Small intestine (tissue), 7 donors: ENCODE results near the gene FXYD3. TPM values are rescaled to one million over a fixed set of nuclear protein-coding genes. Genes with fewer than 3 reads are reported as not detected.
A peak's percentile ranks its signal among the peaks of the same experiment; 100 is the strongest.

ENCODE experiments used
- DNase-seq, 2 donors: peaks; one replicate each; pipeline versions ENCODE4 v3.0.0 to v3.0.0-alpha.2; 2013
- FAIRE-seq: peaks from 2 replicates; lab custom pipeline; 2012; peaks lifted over from hg19 to GRCh38; lab: Jason Lieb, UNC
- H3K27ac ChIP-seq, 3 donors: one replicate each; pipeline ENCODE4 v1.5.1; 2013; ENCODE audit warnings: low read length in 2 of 3, mild to moderate bottlenecking in 2 of 3, control low read depth in 1 of 3, inconsistent platforms in 1 of 3, low read depth in 1 of 3, moderate library complexity in 1 of 3
- H3K27me3 ChIP-seq, 3 donors: one replicate each; pipeline ENCODE4 v1.6.1; 2013; ENCODE audit warnings: low read length in 3 of 3, inconsistent platforms in 1 of 3; ENCODE audit not compliant: control insufficient read depth in 3 of 3, insufficient read depth in 3 of 3
- H3K36me3 ChIP-seq, 3 donors: one replicate each; pipeline ENCODE4 v1.6.1; 2013; ENCODE audit warnings: low read length in 3 of 3, inconsistent platforms in 1 of 3, low read depth in 1 of 3, mild to moderate bottlenecking in 1 of 3, moderate library complexity in 1 of 3; ENCODE audit not compliant: control insufficient read depth in 3 of 3, insufficient read depth in 2 of 3
- H3K4me1 ChIP-seq, 3 donors: one replicate each; pipeline ENCODE4 v1.6.1; 2013; ENCODE audit warnings: low read length in 2 of 3, inconsistent platforms in 1 of 3, low read depth in 1 of 3, mild to moderate bottlenecking in 1 of 3, moderate library complexity in 1 of 3; ENCODE audit not compliant: control insufficient read depth in 3 of 3, insufficient read depth in 2 of 3
- H3K4me3 ChIP-seq, 3 donors: one replicate each; pipeline ENCODE4 v1.5.1; 2013; ENCODE audit warnings: low read length in 3 of 3, control low read depth in 1 of 3, inconsistent platforms in 1 of 3, low read depth in 1 of 3, mild to moderate bottlenecking in 1 of 3, moderate library complexity in 1 of 3
- H3K9me3 ChIP-seq, 2 donors: one replicate each; pipeline ENCODE4 v1.6.1; 2013; ENCODE audit warnings: low read depth in 1 of 2, low read length in 1 of 2; ENCODE audit not compliant: control insufficient read depth in 2 of 2, insufficient read depth in 1 of 2
- WGBS, 3 donors: extraction: QIAGEN DNeasy Blood & Tissue Kit; methylation state at CpG; one replicate each; pipeline ENCODE4 v1.1.7; 2013; 5-methylcytosine and 5-hydroxymethylcytosine counted together
- polyA plus RNA-seq, 4 donors: library from polyadenylated mRNA; stranded (reverse) in 3 of 4; unstranded in 1 of 4; fragments of 200-250 nt in 3 of 4; fragments of 120-200 nt in 1 of 4; gene quantifications; one replicate each; pipeline versions ENCODE4 v1.2.1 to v1.2.3, GENCODE V29; 2013
- donor health status: healthy with polysubstance abuse.
- donor health status: control.
- donor health status: control.
- donor health status: Bipolar disorder and iron deficiency.
- donor health status: healthy.

FXYD3 gene
- polyA plus RNA-seq, 4 donors = 72.7 to 803 (median 118) TPM

DNA sequence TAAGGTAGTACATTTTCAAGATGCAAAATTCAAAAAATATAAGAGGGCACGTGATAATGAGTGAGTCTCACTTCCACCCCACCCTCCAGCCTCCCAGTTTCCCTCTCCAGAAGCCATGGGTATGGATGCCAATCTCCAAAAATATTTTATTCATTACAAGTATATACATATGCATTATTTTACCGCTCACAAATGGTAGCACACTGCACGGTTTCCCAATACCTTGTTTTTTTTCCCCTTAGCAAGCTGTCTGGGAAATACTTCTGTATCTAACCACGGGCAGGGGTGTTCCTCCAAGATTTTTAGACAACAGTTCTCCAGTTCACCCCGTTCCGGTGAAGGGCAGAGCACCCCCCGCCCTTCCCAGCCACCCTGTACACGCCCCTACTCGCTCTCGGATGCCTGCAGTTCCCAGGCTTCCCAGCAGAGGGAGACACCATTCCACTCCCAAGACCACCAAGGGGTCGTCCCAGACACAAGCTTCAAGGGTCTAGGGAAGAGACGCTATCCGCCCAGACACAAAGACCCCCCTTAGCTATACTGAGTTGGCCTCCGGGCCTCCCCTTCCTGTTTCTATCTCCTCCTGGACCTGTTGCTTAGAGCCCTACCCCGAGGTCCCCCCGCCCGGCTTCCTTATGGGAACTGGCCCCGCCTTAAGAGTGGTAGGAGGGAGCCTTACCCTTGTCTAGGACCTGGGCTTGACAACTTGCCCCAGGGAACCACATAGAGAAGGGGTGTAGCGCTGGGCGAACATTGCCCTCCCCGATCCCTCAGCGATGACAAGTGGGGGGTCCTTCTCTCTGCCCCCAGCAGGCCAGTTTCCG, 1.1 kb upstream of the FXYD3 start:
- FAIRE-seq (no peak), DNase-seq (peak; percentile 45 to 92)
- Histone ChIP-seq H3K27ac (peak overlapping the region; percentile 24 to 90 (median 28)), H3K9me3 (no peaks in the 10 kb centered on the region), H3K4me1 (peaks cover 0 to 22% (median 0%) of the 10 kb centered on the region in 3 donors), H3K4me3 (peak overlapping the region in 2 of 3 donors; percentile 16 to 62), H3K27me3 (no peaks in the 10 kb centered on the region), H3K36me3 (peaks cover 0 to 16% (median 0%) of the 10 kb centered on the region in 3 donors)
- WGBS, 3 donors = 8 to 10% (median 8%) methylated on average over 23 of the region's 23 CpGs

GRCh38 chr19:35116072-35116801, 614 bp downstream of the FXYD3 start:
- DNase-seq = peak; percentile 77 to 85
- WGBS, 3 donors = 20 to 58% (median 36%) methylated on average over 13 of the region's 13 CpGs
- no peaks in the 10 kb centered on the region for H3K9me3 ChIP-seq
- H3K4me1 ChIP-seq = peaks cover 0 to 28% (median 2%) of the 10 kb centered on the region in 3 donors
- H3K27ac ChIP-seq = peak overlapping the region; percentile 28 to 90 (median 67)
- peak overlapping the region; percentile 37 to 62 (median 41) for H3K4me3 ChIP-seq
- no peaks in the 10 kb centered on the region for H3K27me3 ChIP-seq
- no peak for FAIRE-seq
- peaks cover 0 to 33% (median 0%) of the 10 kb centered on the region in 3 donors for H3K36me3 ChIP-seq

GRCh38 chr19:35117116-35117515, 1.5 kb downstream of the FXYD3 start:
- FAIRE-seq (no peak), DNase-seq (no peak)
- Histone ChIP-seq H3K36me3 (peaks cover 0 to 39% (median 0%) of the 10 kb centered on the region in 3 donors), H3K4me1 (peaks cover 0 to 31% (median 2%) of the 10 kb centered on the region in 3 donors), H3K27me3 (no peaks in the 10 kb centered on the region), H3K27ac (peak overlapping the region; percentile 28 to 90 (median 65)), H3K9me3 (no peaks in the 10 kb centered on the region), H3K4me3 (peak overlapping the region; percentile 37 to 62 (median 41))
- 46 to 82% (median 65%) methylated on average over 8 of the region's 8 CpGs for WGBS, 3 donors

DNA sequence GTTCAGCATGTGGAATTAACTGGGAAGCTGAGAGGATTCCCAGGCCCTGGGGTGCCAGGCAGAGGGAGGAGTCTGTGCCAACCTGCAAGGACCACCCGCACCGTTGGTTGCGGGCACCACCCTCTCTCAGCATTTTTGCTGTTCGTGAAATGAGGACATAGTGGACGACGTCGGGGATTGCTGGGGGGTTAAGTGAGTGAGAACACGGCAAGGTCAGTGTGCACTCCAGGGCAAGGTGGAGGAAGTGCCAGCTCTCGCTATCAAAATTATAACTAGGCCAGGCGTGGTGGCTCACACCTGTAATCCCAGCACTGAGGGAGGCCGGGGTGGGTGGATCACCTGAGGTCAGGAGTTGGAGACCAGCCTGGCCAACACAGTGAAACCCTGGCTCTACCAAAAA, 2.2 kb downstream of the FXYD3 start:
- Histone ChIP-seq H3K4me3 (peak overlapping the region in 2 of 3 donors; percentile 37 to 62), H3K27me3 (no peaks in the 10 kb centered on the region), H3K4me1 (peaks cover 0 to 34% (median 2%) of the 10 kb centered on the region in 3 donors), H3K9me3 (no peaks in the 10 kb centered on the region), H3K36me3 (peaks cover 0 to 45% (median 0%) of the 10 kb centered on the region in 3 donors), H3K27ac (peak overlapping the region; percentile 0 to 43 (median 33))
- FAIRE-seq (no peak), DNase-seq (peak in 1 of 2 donors; percentile 25)
- 60 to 73% (median 66%) methylated on average over 11 of the region's 11 CpGs for WGBS, 3 donors

DNA sequence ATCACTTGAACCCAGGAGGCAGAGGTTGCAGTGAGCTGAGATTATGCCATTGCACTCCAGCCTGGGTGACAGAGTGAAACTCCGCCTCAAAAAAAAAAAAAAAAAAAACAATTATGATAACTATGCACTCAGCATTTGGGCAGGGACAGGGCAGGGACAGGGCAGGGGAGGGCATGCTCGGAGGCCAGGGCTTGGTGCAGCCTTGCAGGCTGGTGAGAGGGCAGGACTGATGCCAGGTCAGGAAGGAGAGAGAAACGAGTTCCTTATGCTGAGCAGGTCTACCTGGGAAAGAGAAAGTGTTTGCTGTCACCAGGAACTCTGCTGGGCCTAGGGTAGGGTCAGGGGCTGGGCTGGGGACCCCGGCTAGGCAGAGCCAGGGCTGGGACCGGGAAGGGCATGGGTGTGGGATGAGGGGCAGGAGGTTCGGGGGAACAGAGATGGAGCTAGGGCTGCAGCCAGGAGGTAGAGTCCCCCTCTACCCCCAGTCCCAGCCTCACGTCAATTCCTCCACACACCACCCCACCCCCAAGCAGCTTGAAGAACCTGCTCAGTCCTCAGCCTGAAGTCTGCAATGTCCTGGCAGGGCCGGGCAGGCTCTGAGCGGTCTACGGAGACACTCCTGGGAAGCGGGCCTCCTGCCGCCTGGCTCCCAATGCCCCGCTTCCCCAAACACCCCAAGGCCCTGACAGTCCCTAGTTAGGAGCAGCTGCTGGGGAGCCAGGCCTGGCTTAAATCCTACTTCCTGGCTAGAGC, 2.8 kb downstream of the FXYD3 start:
- Histone ChIP-seq H3K4me3 (peak overlapping the region in 1 of 3 donors; percentile 62), H3K27me3 (no peaks in the 10 kb centered on the region), H3K4me1 (peaks cover 0 to 38% (median 2%) of the 10 kb centered on the region in 3 donors), H3K36me3 (peaks cover 0 to 51% (median 0%) of the 10 kb centered on the region in 3 donors), H3K9me3 (no peaks in the 10 kb centered on the region), H3K27ac (peak overlapping the region in 2 of 3 donors; percentile 19 to 33)
- DNase-seq (peak in 1 of 2 donors; percentile 78), FAIRE-seq (no peak)
- 57 to 69% (median 58%) methylated on average over 13 of the region's 13 CpGs for WGBS, 3 donors

DNA sequence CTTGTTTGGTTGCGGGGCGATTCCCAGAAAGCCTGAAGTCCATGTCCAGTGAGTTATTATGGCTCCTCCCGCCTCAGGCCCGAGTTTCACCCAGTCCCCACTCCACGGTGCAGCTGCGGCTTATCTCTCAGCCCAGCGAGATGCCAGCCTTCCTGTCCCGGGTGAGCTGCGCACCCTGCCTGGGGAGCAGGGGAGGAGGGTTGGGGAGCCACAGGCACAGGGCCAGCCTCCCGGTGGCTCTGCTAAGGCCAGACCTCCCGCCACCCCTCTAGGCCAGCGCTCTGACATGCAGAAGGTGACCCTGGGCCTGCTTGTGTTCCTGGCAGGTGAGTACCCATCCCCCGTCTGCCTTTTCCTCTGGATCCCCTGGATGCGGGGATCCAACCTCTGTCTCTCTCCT, 3.5 kb downstream of the FXYD3 start:
- H3K4me1 ChIP-seq = peaks cover 0 to 40% (median 4%) of the 10 kb centered on the region in 3 donors
- H3K4me3 ChIP-seq = peak overlapping the region in 1 of 3 donors; percentile 24
- WGBS, 3 donors = 59 to 66% (median 64%) methylated on average over 13 to 14 of the region's 14 CpGs
- peaks cover 0 to 54% (median 0%) of the 10 kb centered on the region in 3 donors for H3K36me3 ChIP-seq
- H3K9me3 ChIP-seq = no peaks in the 10 kb centered on the region
- no peaks in the 10 kb centered on the region for H3K27me3 ChIP-seq
- peak overlapping the region in 1 of 3 donors; percentile 19 for H3K27ac ChIP-seq
- FAIRE-seq (no peak), DNase-seq (no peak)

GRCh38 chr19:35119578-35120155, 4.0 kb downstream of the FXYD3 start:
- Histone ChIP-seq H3K36me3 (peaks cover 0 to 54% (median 0%) of the 10 kb centered on the region in 3 donors), H3K4me1 (peaks cover 0 to 41% (median 6%) of the 10 kb centered on the region in 3 donors), H3K4me3 (no peak overlapping the region), H3K27ac (no peak overlapping the region), H3K9me3 (no peaks in the 10 kb centered on the region), H3K27me3 (no peaks in the 10 kb centered on the region)
- 89 to 95% (median 89%) methylated on average over 9 of the region's 9 CpGs for WGBS, 3 donors
- no peak for FAIRE-seq
- no peak for DNase-seq
